HepG2 (cell line): Measurements from ENCODE around the gene CAPN9. TPM values are rescaled to one million over a fixed set of nuclear protein-coding genes. Genes with fewer than 3 reads are reported as not detected.

Source experiments
- EP300 ChIP-seq, 3 experiments: sonication (generic) in 1 of 3; formaldehyde crosslinking in 1 of 3; IDR thresholded peaks; 2 replicates each; pipeline versions ENCODE4 v1.5.1 to v1.6.1; 2011 to 2020; ENCODE audit warnings: low read depth in 2 of 3, low read length in 2 of 3, borderline replicate concordance in 1 of 3, improper control_type of control experiment in 1 of 3, mild to moderate bottlenecking in 1 of 3, missing genetic modification reagents in 1 of 3, moderate library complexity in 1 of 3
- HOXA7 ChIP-seq: sonication (generic); formaldehyde crosslinking; IDR thresholded peaks from 2 replicates; pipeline ENCODE4 v1.8.1; 2022; ENCODE audit warnings: mild to moderate bottlenecking, missing genetic modification reagents, moderate library complexity
- RBAK ChIP-seq: sonication (generic); formaldehyde crosslinking; IDR thresholded peaks from 2 replicates; pipeline ENCODE4 v1.5.1; 2020; ENCODE audit warnings: mild to moderate bottlenecking, missing genetic modification reagents
- SALL1 ChIP-seq: sonication (generic); formaldehyde crosslinking; IDR thresholded peaks from 2 replicates; pipeline ENCODE4 v1.8.0; 2022; ENCODE audit warnings: mild to moderate bottlenecking, missing genetic modification reagents
- ZNF138 ChIP-seq: sonication (generic); formaldehyde crosslinking; IDR thresholded peaks from 2 replicates; pipeline ENCODE4 v1.5.0; 2020; ENCODE audit warnings: mild to moderate bottlenecking, low read depth, missing genetic modification reagents
- ZNF274 ChIP-seq: sonication (generic); formaldehyde crosslinking; IDR thresholded peaks from 2 replicates; pipeline ENCODE4 v1.5.1; 2020; ENCODE audit warnings: mild to moderate bottlenecking, missing genetic modification reagents
- ZNF33B ChIP-seq: sonication (generic); formaldehyde crosslinking; IDR thresholded peaks from 2 replicates; pipeline ENCODE4 v1.5.1; 2020; ENCODE audit warnings: mild to moderate bottlenecking, missing genetic modification reagents
- ZNF343 ChIP-seq: sonication (generic); formaldehyde crosslinking; IDR thresholded peaks from 2 replicates; pipeline ENCODE4 v1.4.0; 2020; ENCODE audit warnings: mild to moderate bottlenecking, missing genetic modification reagents
- ZNF619 ChIP-seq: sonication (generic); formaldehyde crosslinking; IDR thresholded peaks from 2 replicates; pipeline ENCODE4 v1.4.0; 2020; ENCODE audit warnings: mild to moderate bottlenecking, missing genetic modification reagents
- ZNF644 ChIP-seq: IDR thresholded peaks from 2 replicates; pipeline ENCODE4 v1.6.1; 2016; ENCODE audit warnings: low read depth
- ZNF768 ChIP-seq: sonication (generic); formaldehyde crosslinking; IDR thresholded peaks from 2 replicates; pipeline ENCODE4 v1.4.0; 2020; ENCODE audit warnings: missing genetic modification reagents
- polyA plus RNA-seq, 8 experiments: library from polyadenylated mRNA; depleted of rRNA in 3 of 8; stranded (reverse) in 7 of 8; unstranded in 1 of 8; fragments of >200 nt; fragmentation: Illumina TruSeq in 4 of 8; extraction: Trizol in 4 of 8; gene quantifications; 2 replicates each; pipeline versions ENCODE4 v1.2.1 to v1.2.3, GENCODE V29; 2011 to 2016; ENCODE audit warnings: low read depth in 4 of 8, missing spikeins in 1 of 8, mixed read lengths in 1 of 8; ENCODE audit not compliant: insufficient read depth in 1 of 8
- total RNA-seq, 5 experiments: library from RNA; depleted of rRNA; stranded (reverse); fragments of >200 nt; fragmentation: Illumina TruSeq; extraction: Trizol; gene quantifications; 2 replicates each; pipeline ENCODE4 v1.2.3, GENCODE V29; 2016; ENCODE audit warnings: low read depth in 1 of 5
- TF ChIP-seq, protein P1 (sequence below): sonication (generic); formaldehyde crosslinking; IDR thresholded peaks from 2 replicates; pipeline ENCODE4 v1.5.1; 2020; ENCODE audit warnings: missing genetic modification reagents, mild to moderate bottlenecking, borderline replicate concordance
- TF ChIP-seq, protein P2 (sequence below): sonication (generic); formaldehyde crosslinking; IDR thresholded peaks from 2 replicates; pipeline ENCODE4 v1.9.0; 2021; ENCODE audit warnings: missing genetic modification reagents, borderline replicate concordance
- TF ChIP-seq, protein P3 (sequence below): sonication (generic); formaldehyde crosslinking; IDR thresholded peaks from 2 replicates; pipeline ENCODE4 v1.4.0; 2020; ENCODE audit warnings: mild to moderate bottlenecking, missing genetic modification reagents
- TF ChIP-seq, protein P4 (sequence below): sonication (generic); formaldehyde crosslinking; IDR thresholded peaks from 2 replicates; pipeline ENCODE4 v1.5.1; 2020; ENCODE audit warnings: mild to moderate bottlenecking, missing genetic modification reagents, borderline replicate concordance

CAPN9 gene
- total and polyA plus RNA-seq, 2 of the 13 experiments (the other 11 are each of a cell fraction or from before 2014, with no cell fraction given): 0.04 to 0.31 TPM

DNA sequence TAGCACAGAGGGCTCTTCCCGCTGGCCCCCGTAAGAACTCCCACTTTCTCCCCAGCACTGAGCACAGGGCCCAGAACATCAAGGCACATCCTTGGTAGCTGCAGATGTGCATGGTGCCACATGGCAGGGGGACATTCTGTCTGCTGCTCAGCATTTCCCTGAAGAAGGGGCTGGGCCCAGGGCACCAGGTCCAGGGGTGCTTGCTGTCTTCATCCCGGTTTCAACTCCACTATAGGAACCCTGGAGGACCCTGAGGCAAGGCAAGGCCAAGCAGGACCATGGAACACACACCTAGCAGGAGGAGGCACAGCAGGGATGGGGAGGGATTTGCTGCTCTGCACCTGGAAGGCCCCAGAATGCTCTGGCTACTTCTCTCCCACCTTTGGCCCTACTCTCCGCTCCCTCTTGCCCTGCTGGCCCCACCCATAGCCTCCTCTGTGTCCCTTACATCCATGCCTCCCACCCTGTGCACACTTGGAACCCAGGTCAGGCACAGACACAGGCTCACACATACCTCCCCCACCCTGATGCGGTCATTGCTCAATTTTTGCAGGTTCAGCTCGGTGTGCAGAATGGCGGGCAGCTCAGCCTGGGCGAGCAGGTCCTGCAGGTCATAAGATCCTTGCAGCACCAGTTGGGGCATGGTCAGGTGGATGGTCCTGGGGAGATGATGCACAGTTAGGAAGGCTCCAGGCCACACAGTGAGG lies 43.4 kb upstream of the CAPN9 start (continued):
- TF ChIP-seq, protein P1, sequence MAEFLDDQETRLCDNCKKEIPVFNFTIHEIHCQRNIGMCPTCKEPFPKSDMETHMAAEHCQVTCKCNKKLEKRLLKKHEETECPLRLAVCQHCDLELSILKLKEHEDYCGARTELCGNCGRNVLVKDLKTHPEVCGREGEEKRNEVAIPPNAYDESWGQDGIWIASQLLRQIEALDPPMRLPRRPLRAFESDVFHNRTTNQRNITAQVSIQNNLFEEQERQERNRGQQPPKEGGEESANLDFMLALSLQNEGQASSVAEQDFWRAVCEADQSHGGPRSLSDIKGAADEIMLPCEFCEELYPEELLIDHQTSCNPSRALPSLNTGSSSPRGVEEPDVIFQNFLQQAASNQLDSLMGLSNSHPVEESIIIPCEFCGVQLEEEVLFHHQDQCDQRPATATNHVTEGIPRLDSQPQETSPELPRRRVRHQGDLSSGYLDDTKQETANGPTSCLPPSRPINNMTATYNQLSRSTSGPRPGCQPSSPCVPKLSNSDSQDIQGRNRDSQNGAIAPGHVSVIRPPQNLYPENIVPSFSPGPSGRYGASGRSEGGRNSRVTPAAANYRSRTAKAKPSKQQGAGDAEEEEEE (CRISPR knock-in tag): 0 out of 2 replicates have a peak, but pooled peaks have one; percentile 70
- TF ChIP-seq SALL1 (CRISPR knock-in tag): no peak
- TF ChIP-seq RBAK (CRISPR knock-in tag): no peak
- TF ChIP-seq, protein P2, sequence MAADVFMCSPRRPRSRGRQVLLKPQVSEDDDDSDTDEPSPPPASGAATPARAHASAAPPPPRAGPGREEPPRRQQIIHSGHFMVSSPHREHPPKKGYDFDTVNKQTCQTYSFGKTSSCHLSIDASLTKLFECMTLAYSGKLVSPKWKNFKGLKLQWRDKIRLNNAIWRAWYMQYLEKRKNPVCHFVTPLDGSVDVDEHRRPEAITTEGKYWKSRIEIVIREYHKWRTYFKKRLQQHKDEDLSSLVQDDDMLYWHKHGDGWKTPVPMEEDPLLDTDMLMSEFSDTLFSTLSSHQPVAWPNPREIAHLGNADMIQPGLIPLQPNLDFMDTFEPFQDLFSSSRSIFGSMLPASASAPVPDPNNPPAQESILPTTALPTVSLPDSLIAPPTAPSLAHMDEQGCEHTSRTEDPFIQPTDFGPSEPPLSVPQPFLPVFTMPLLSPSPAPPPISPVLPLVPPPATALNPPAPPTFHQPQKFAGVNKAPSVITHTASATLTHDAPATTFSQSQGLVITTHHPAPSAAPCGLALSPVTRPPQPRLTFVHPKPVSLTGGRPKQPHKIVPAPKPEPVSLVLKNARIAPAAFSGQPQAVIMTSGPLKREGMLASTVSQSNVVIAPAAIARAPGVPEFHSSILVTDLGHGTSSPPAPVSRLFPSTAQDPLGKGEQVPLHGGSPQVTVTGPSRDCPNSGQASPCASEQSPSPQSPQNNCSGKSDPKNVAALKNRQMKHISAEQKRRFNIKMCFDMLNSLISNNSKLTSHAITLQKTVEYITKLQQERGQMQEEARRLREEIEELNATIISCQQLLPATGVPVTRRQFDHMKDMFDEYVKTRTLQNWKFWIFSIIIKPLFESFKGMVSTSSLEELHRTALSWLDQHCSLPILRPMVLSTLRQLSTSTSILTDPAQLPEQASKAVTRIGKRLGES (CRISPR knock-in tag): no peak
- TF ChIP-seq ZNF343: no peak
- no peak for TF ChIP-seq ZNF644 (CRISPR knock-in tag)
- no peak for TF ChIP-seq ZNF274 (CRISPR knock-in tag)
- peak; percentile 87; the same call in 1 of the 2 replicates for TF ChIP-seq HOXA7
- TF ChIP-seq ZNF619 (CRISPR knock-in tag): 0 out of 2 replicates have a peak, but pooled peaks have one; percentile 22
- TF ChIP-seq, protein P3, sequence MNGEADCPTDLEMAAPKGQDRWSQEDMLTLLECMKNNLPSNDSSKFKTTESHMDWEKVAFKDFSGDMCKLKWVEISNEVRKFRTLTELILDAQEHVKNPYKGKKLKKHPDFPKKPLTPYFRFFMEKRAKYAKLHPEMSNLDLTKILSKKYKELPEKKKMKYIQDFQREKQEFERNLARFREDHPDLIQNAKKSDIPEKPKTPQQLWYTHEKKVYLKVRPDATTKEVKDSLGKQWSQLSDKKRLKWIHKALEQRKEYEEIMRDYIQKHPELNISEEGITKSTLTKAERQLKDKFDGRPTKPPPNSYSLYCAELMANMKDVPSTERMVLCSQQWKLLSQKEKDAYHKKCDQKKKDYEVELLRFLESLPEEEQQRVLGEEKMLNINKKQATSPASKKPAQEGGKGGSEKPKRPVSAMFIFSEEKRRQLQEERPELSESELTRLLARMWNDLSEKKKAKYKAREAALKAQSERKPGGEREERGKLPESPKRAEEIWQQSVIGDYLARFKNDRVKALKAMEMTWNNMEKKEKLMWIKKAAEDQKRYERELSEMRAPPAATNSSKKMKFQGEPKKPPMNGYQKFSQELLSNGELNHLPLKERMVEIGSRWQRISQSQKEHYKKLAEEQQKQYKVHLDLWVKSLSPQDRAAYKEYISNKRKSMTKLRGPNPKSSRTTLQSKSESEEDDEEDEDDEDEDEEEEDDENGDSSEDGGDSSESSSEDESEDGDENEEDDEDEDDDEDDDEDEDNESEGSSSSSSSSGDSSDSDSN (CRISPR knock-in tag): peak; percentile 15; the same call in 1 of the 2 replicates
- TF ChIP-seq, protein P4, sequence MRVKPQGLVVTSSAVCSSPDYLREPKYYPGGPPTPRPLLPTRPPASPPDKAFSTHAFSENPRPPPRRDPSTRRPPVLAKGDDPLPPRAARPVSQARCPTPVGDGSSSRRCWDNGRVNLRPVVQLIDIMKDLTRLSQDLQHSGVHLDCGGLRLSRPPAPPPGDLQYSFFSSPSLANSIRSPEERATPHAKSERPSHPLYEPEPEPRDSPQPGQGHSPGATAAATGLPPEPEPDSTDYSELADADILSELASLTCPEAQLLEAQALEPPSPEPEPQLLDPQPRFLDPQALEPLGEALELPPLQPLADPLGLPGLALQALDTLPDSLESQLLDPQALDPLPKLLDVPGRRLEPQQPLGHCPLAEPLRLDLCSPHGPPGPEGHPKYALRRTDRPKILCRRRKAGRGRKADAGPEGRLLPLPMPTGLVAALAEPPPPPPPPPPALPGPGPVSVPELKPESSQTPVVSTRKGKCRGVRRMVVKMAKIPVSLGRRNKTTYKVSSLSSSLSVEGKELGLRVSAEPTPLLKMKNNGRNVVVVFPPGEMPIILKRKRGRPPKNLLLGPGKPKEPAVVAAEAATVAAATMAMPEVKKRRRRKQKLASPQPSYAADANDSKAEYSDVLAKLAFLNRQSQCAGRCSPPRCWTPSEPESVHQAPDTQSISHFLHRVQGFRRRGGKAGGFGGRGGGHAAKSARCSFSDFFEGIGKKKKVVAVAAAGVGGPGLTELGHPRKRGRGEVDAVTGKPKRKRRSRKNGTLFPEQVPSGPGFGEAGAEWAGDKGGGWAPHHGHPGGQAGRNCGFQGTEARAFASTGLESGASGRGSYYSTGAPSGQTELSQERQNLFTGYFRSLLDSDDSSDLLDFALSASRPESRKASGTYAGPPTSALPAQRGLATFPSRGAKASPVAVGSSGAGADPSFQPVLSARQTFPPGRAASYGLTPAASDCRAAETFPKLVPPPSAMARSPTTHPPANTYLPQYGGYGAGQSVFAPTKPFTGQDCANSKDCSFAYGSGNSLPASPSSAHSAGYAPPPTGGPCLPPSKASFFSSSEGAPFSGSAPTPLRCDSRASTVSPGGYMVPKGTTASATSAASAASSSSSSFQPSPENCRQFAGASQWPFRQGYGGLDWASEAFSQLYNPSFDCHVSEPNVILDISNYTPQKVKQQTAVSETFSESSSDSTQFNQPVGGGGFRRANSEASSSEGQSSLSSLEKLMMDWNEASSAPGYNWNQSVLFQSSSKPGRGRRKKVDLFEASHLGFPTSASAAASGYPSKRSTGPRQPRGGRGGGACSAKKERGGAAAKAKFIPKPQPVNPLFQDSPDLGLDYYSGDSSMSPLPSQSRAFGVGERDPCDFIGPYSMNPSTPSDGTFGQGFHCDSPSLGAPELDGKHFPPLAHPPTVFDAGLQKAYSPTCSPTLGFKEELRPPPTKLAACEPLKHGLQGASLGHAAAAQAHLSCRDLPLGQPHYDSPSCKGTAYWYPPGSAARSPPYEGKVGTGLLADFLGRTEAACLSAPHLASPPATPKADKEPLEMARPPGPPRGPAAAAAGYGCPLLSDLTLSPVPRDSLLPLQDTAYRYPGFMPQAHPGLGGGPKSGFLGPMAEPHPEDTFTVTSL (CRISPR knock-in tag): no peak
- no peak for TF ChIP-seq EP300 (IDR thresholded peaks at IDR 0.05; ENCODE audit: low read depth in 2 of 2, low read length in 2 of 2)
- no peak for TF ChIP-seq EP300 (CRISPR knock-in tag; IDR thresholded peaks at IDR 0.05; ENCODE audit: borderline replicate concordance)
- TF ChIP-seq ZNF768: peak; percentile 13; the same call in 1 of the 2 replicates
- TF ChIP-seq ZNF138: 0 out of 2 replicates have a peak, but pooled peaks have one; percentile 43
- 0 out of 2 replicates have a peak, but pooled peaks have one; percentile 14 for TF ChIP-seq ZNF33B (CRISPR knock-in tag)
